PC-3 (cell line): ENCODE measurements around the gene OSBPL9. TPM values are rescaled to one million over a fixed set of nuclear protein-coding genes. Genes with fewer than 3 reads are reported as not detected.

Experiments used
- ATAC-seq: fragments of 200-7000 bp; cut with Tn5 transposase; 2 replicates; pipeline ENCODE4 v1.9.1; 2020; ENCODE audit warnings: mild to moderate bottlenecking, moderate library complexity
- BruUV-seq: library from RNA; stranded (reverse); fragments of 400-500 nt; replicated peaks from 2 replicates; lab custom pipeline; 2021; lab: Mats Ljungman, UMichigan
- CTCF ChIA-PET: fragments of 300-600 bp; sonication (Branson Sonifier 250); formaldehyde crosslinking; loops from one replicate; lab custom pipeline; 2022; ENCODE audit warnings: antibody characterized with exemption; lab: Charles Lee
- POLR2A ChIA-PET: fragments of 300-600 bp; sonication (Branson Sonifier 250); formaldehyde crosslinking; loops from one replicate; lab custom pipeline; 2022; ENCODE audit warnings: antibody characterized with exemption; ENCODE audit not compliant: unreplicated experiment; lab: Charles Lee
- DNase-seq: peaks from one replicate; pipeline ENCODE4 v3.0.0-alpha.2; 2015
- H2AFZ ChIP-seq: fragments of 300-600 bp; sonication (generic); 2 replicates; pipeline ENCODE4 v1.6.0; 2016; ENCODE audit warnings: antibody characterized with exemption, low read length
- H3F3A ChIP-seq: fragments of 300-600 bp; sonication (generic); one replicate; pipeline ENCODE4 v1.6.0; 2017; ENCODE audit warnings: antibody characterized with exemption, low read length, control low read depth, mild to moderate bottlenecking; ENCODE audit not compliant: unreplicated experiment
- H3K27ac ChIP-seq: fragments of 300-600 bp; sonication (generic); 2 replicates; pipeline ENCODE4 v1.5.1; 2016; ENCODE audit warnings: mild to moderate bottlenecking, low read length
- H3K27me3 ChIP-seq: fragments of 300-600 bp; sonication (generic); 2 replicates; pipeline ENCODE4 v1.6.1; 2016; ENCODE audit warnings: low read length, mixed read lengths
- H3K36me3 ChIP-seq: fragments of 300-600 bp; sonication (generic); 2 replicates; pipeline ENCODE4 v1.6.1; 2016; ENCODE audit warnings: low read depth, mixed run types, low read length, mixed read lengths
- H3K4me1 ChIP-seq: fragments of 300-600 bp; sonication (generic); 2 replicates; pipeline ENCODE4 v1.5.1; 2016; ENCODE audit warnings: low read length; ENCODE audit not compliant: insufficient read depth
- H3K4me2 ChIP-seq: fragments of 300-600 bp; sonication (generic); 2 replicates; pipeline ENCODE4 v1.6.0; 2016; ENCODE audit warnings: low read length
- H3K4me3 ChIP-seq: fragments of 300-600 bp; sonication (generic); 2 replicates; pipeline ENCODE4 v1.5.1; 2016; ENCODE audit warnings: mild to moderate bottlenecking, low read length, mixed read lengths
- H3K79me2 ChIP-seq: fragments of 300-600 bp; sonication (generic); 2 replicates; pipeline ENCODE4 v1.6.1; 2017; ENCODE audit warnings: low read length, mixed read lengths
- H3K9ac ChIP-seq: fragments of 300-600 bp; sonication (generic); 2 replicates; pipeline ENCODE4 v1.6.0; 2016; ENCODE audit warnings: mild to moderate bottlenecking, low read length
- H3K9me2 ChIP-seq: fragments of 300-600 bp; sonication (generic); replicated peaks from 2 replicates; pipeline ENCODE4 v1.6.1; 2016; ENCODE audit warnings: mixed run types, low read length, mixed read lengths
- H3K9me3 ChIP-seq: fragments of 300-600 bp; sonication (generic); 2 replicates; pipeline ENCODE4 v1.6.1; 2016; ENCODE audit warnings: low read length, mixed read lengths
- H4K20me1 ChIP-seq: fragments of 300-600 bp; sonication (generic); 2 replicates; pipeline ENCODE4 v1.6.1; 2016; ENCODE audit warnings: low read length, mixed read lengths
- EZH2 ChIP-seq: fragments of 300-600 bp; sonication (generic); IDR thresholded peaks from one replicate; pipeline ENCODE4 v1.6.1; 2017; ENCODE audit warnings: antibody characterized with exemption, mild to moderate bottlenecking, low read length; ENCODE audit not compliant: unreplicated experiment
- EZH2phosphoT487 ChIP-seq: fragments of 300-600 bp; sonication (generic); IDR thresholded peaks from 2 replicates; pipeline ENCODE4 v1.6.1; 2018; ENCODE audit warnings: mild to moderate bottlenecking, antibody characterized with exemption, low read length, borderline replicate concordance
- intact Hi-C: fragments of 100-400 bp; cut with micrococcal nuclease; formaldehyde crosslinking; loops from 2 replicates; pipeline ENCODE4 v1.9.0; 2023
- total RNA-seq: library from RNA; depleted of rRNA; stranded (reverse); fragments of >200 nt; gene quantifications from 2 replicates; pipeline ENCODE4 v1.2.3, GENCODE V29; 2014
- TF ChIP-seq, protein P1 (sequence below): fragments of 300-600 bp; sonication (generic); conservative IDR thresholded peaks from 2 replicates; pipeline ENCODE4 v1.5.1; 2017; ENCODE audit warnings: antibody characterized with exemption, low read depth, mild to moderate bottlenecking, low read length

OSBPL9 gene
- total RNA-seq, 1 experiment from 2014 or later = 74.7 TPM

DNA sequence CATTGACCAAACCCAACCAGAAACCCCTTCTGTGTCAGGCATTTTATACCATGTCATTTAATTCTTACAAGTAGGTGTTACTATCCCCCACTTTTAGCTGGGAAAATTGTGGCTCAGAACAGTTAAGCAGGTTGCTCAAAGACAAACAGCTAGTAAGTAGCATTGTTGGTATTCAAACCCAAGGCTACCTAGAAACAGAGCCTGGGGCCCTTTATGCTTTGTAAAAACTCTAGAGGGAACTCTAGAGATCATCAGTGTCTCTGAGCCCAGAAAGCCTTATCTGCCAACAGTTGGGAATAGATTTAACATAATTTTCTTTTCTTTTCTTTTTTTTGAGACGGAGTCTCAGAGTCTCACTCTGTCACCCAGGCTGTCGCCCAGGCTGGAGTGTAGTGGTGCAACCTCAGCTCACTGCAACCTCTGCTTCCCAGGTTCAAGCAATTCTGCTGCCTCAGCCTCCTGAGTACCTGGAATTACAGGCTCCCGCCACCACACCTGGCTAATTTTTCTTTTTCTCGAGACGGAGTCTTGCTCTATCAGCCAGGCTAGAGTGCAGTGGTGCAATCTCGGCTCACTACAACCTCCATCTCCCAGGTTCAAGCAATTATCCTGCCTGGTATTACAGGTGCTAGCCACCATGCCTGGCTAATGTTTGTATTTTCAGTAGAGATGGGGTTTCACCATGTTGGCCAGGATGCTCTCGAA lies 48.5 kb upstream of the OSBPL9 start:
- Histone ChIP-seq H3K9me3 (no peaks in the 10 kb centered on the region), H4K20me1 (no peaks in the 10 kb centered on the region), H3K27ac (peak overlapping the region; percentile 97), H3K36me3 (no peaks in the 10 kb centered on the region), H3F3A (peaks cover 4% of the 10 kb centered on the region), H3K9ac (peak overlapping the region; percentile 75), H3K79me2 (no peaks in the 10 kb centered on the region), H3K4me2 (peak overlapping the region; percentile 77), H3K27me3 (no peaks in the 10 kb centered on the region), H3K4me1 (peaks cover 63% of the 10 kb centered on the region), H3K4me3 (no peak overlapping the region), H3K9me2 (no peaks in the 10 kb centered on the region), H2AFZ (no peak overlapping the region)
- intact Hi-C loops = loop anchor here (2.0 kb wide), 1 partner anchor 200 kb away; no protein-coding TSS in a partner anchor
- ChIA-PET POLR2A (interaction anchor here (0.7 kb wide), 1 partner anchor 10 kb away, joined by 3 read pairs; no protein-coding TSS in a partner anchor), CTCF (interaction anchor here (1.0 to 1.6 kb wide), 3 partner anchors 182 to 201 kb away, joined by 4 to 15 read pairs (median 4); no protein-coding TSS in a partner anchor)
- no peak for ATAC-seq
- no peak for TF ChIP-seq EZH2
- TF ChIP-seq EZH2phosphoT487 = no peak
- TF ChIP-seq, protein P1, sequence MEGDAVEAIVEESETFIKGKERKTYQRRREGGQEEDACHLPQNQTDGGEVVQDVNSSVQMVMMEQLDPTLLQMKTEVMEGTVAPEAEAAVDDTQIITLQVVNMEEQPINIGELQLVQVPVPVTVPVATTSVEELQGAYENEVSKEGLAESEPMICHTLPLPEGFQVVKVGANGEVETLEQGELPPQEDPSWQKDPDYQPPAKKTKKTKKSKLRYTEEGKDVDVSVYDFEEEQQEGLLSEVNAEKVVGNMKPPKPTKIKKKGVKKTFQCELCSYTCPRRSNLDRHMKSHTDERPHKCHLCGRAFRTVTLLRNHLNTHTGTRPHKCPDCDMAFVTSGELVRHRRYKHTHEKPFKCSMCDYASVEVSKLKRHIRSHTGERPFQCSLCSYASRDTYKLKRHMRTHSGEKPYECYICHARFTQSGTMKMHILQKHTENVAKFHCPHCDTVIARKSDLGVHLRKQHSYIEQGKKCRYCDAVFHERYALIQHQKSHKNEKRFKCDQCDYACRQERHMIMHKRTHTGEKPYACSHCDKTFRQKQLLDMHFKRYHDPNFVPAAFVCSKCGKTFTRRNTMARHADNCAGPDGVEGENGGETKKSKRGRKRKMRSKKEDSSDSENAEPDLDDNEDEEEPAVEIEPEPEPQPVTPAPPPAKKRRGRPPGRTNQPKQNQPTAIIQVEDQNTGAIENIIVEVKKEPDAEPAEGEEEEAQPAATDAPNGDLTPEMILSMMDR = no peak
- DNase-seq = peak; percentile 46
- BruUV-seq = no TSS peak

DNA sequence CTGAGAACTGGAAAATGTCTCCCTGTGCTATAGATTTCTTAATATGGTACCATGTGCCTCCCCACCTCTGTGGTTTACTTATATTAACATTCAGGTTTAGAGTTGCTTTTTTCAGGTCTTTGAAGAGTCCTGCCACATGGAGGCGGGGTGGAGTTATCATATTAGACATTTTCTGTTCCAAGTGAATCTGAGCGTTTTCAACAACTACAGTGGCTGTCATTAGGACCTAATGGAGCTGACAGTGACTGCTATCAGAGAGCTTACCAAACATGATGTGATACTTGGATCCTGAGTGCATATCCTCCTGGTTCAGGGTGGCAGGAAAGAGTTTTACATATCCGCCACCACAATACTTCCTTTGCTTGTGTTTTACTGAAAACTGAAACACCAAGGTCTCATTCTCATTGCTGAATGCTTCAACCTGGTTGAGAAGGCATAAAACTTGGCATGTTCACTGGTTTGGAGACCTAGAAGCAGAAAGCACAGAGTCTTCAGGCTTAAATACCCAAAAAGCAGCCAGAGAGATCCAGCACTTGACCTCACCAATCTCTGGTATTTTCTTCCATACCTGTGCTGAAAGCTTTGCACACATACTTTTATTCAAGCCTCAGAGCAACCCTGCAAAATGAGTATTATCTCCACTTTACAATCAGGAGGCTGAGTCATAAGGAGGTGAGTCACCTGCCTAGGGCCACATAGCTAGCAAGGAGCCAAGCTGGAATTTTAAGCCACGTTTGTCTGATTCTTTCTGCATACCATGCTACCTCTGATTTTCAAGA lies 47.4 kb upstream of the OSBPL9 start:
- peaks cover 58% of the 10 kb centered on the region for H3K4me1 ChIP-seq
- peak overlapping the region; percentile 77 for H3K4me2 ChIP-seq
- peak overlapping the region; percentile 97 for H3K27ac ChIP-seq
- no peaks in the 10 kb centered on the region for H4K20me1 ChIP-seq
- peak overlapping the region; percentile 27 for H2AFZ ChIP-seq
- CTCF ChIA-PET = interaction anchor here (0.5 to 1.6 kb wide), 8 partner anchors 15 to 199 kb away, joined by 3 to 15 read pairs (median 4); no protein-coding TSS in a partner anchor
- TSS peak; percentile 63 for BruUV-seq
- H3K4me3 ChIP-seq = peak overlapping the region; percentile 37
- no peaks in the 10 kb centered on the region for H3K79me2 ChIP-seq
- H3K9ac ChIP-seq = peak overlapping the region; percentile 75
- intact Hi-C loops = loop anchor here (2.0 to 5.0 kb wide), 2 partner anchors 199 to 308 kb away; partner anchors contain the start of gene NRDC
- H3F3A ChIP-seq = peaks cover 4% of the 10 kb centered on the region
- peak; percentile 98 for DNase-seq
- ATAC-seq = peak; percentile 69
- POLR2A ChIA-PET = interaction anchor here (0.5 to 0.6 kb wide), 6 partner anchors 11 to 308 kb away, joined by 3 to 5 read pairs (median 4); no protein-coding TSS in a partner anchor
- no peaks in the 10 kb centered on the region for H3K9me3 ChIP-seq
- H3K9me2 ChIP-seq = no peaks in the 10 kb centered on the region
- TF ChIP-seq EZH2 = no peak
- TF ChIP-seq, protein P1 = peak; percentile 63
- H3K27me3 ChIP-seq = no peaks in the 10 kb centered on the region
- no peaks in the 10 kb centered on the region for H3K36me3 ChIP-seq
